NB4 (cell line): ENCODE results near the gene PGAM2.

Experiments used
- POLR2A ChIP-seq: IDR thresholded peaks from 2 replicates; pipeline ENCODE4 v1.6.1; 2011; ENCODE audit warnings: mild to moderate bottlenecking; ENCODE audit not compliant: insufficient read length; ENCODE audit errors: extremely low read depth
- TF ChIP-seq, protein P1 (sequence below): IDR thresholded peaks from one replicate; pipeline ENCODE4 v1.5.1; 2012; ENCODE audit warnings: low read depth, low read length

DNA sequence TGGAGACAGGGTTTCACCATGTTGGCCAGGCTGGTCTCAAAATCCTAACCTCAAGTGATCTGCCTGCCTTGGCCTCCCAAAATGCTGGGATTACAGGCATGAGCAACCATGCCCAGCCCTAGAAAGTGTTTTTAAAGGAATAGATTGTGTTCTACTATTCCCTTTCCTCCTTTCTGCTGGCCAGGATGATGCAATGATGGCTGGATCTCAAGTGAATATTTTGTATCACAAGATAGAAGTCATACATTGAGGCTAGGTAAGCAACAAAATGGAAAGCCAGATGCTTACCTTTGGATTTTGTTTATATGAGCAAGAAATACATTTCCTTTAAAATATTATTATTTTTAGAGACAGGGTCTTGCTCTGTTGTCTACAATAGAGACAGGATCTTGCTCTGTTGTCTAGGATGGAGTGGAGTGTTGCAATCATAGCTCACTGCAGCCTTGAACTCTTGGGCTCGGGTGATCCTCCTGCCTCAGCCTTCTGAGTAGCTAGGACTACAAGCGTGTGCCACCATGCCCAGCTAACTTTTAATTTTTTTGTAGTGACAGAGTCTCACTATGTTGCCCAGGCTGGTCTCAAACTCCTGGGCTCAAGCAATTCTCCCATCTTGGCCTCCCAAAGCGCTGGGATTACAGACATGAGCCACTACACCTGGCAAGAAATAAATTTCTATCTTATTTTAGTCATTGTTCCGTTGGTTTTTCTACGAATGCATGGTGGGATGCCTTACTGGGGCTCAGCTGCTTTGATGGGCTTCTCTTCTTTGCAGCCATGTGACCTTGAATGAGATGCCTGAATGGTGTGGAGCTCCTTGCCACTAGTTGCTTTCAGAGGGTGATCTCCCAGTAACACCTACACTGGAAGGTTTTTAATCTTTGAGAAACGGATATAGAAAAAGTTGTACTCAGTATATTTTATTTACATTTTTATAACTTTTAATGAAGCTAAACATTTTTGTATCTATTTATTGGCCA lies 33.0 kb upstream of the PGAM2 start:
- TF ChIP-seq POLR2A: no peak
- TF ChIP-seq, protein P1, sequence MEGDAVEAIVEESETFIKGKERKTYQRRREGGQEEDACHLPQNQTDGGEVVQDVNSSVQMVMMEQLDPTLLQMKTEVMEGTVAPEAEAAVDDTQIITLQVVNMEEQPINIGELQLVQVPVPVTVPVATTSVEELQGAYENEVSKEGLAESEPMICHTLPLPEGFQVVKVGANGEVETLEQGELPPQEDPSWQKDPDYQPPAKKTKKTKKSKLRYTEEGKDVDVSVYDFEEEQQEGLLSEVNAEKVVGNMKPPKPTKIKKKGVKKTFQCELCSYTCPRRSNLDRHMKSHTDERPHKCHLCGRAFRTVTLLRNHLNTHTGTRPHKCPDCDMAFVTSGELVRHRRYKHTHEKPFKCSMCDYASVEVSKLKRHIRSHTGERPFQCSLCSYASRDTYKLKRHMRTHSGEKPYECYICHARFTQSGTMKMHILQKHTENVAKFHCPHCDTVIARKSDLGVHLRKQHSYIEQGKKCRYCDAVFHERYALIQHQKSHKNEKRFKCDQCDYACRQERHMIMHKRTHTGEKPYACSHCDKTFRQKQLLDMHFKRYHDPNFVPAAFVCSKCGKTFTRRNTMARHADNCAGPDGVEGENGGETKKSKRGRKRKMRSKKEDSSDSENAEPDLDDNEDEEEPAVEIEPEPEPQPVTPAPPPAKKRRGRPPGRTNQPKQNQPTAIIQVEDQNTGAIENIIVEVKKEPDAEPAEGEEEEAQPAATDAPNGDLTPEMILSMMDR: no peak
